HG03139 (cell line): ENCODE data around the gene GRWD1.

ENCODE experiments used
- ATAC-seq: cut with Tn5 transposase; IDR thresholded peaks from one replicate; pipeline ENCODE4 v1.9.1; 2021; ENCODE audit not compliant: unreplicated experiment

The GRWD1 gene

DNA sequence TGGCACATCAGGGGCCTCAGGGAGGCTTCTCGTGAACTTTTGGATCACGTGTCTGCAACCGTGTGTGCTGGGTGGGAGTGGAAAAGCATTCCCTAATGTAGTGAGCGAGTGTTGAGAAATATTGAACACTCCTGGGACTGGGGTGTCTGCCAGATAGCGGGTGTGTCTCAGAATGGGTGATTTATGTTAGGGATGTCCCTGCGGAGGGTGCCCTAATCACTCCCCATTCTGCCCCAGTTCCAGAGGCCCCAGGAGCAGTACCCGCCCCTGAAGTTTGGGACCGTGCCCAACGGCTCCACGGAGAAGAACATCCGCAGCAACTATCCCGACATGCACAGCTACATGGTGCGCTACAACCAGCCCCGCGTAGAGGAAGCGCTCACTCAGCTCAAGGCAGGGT lies 24.2 kb upstream of the GRWD1 start:
- no peak for ATAC-seq

DNA sequence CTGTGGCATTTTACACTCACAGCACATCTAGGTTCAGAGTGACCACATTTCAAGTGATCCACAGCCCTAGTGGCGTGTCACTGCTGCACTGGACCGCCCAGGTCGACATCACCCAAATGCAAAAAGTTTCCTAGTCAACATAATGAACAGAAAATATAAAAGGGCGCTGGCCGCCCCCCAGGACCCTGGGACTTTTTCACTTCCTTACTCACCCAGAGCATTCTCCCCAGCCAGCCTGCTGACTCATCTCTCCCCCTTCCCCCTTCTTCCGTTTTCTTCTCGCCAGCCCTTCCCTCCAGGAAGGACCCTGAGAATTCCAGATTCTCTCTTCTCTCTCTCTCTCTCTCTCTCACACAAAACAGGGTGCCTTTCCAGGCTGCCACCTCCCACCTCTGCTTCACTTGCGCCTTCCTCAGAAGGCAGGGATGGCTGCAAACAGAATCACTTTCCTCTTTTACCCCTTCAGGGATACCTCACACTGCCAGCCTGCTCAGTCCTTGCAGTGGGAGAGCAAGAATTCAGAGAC lies 21.0 kb upstream of the GRWD1 start:
- ATAC-seq, result no peak

DNA sequence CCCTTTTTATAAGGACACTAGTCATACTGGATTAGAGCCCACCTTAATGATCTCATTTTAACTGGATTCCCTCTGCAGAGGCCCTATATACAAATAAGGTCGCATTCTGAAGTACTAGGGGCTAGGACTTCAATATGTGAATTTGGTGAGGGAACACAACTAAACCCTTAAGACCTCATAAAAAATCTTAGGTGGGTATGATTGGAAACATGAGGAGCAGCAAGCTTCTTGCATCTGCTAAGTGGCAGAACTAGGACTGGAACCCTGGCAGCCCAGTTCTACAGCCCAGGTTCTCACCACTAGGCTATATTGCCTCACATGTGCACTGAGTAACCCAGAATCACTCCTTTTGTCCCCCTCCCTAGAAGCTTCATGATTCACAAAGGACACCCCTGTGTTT lies 17.1 kb upstream of the GRWD1 start:
- no peak for ATAC-seq

GRCh38 chr19:48433337-48433736 lies 12.4 kb upstream of the GRWD1 start:
- no peak for ATAC-seq

GRCh38 chr19:48436586-48436985 lies 9.2 kb upstream of the GRWD1 start:
- no peak for ATAC-seq

- ATAC-seq, result no peak
These were observed 4.3 kb upstream of the GRWD1 start for GRCh38 chr19:48441360-48442050.

DNA sequence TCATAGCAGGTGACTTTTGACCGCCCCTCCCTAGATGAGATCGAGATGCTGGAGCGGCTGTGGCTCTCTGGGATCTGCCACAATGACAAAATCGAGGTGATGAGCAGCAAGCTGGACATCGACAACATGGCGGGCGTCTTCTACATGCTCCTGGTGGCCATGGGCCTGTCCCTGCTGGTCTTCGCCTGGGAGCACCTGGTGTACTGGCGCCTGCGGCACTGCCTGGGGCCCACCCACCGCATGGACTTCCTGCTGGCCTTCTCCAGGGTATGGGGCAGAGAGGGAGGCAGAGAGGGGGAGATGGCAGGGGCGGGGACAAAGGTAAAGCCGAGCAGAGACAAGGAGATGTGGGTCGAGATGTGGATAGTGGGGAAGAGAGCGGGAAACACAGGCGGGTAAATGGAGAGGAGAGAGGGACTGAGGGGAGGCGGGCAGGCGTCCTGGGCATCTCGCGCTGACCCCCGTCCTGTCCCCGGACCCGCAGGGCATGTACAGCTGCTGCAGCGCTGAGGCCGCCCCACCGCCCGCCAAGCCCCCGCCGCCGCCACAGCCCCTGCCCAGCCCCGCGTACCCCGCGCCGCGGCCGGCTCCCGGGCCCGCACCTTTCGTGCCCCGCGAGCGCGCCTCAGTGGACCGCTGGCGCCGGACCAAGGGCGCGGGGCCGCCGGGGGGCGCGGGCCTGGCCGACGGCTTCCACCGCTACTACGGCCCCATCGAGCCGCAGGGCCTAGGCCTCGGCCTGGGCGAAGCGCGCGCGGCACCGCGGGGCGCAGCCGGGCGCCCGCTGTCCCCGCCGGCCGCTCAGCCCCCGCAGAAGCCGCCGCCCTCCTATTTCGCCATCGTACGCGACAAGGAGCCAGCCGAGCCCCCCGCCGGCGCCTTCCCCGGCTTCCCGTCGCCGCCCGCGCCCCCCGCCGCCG lies 3.4 kb upstream of the GRWD1 start:
- no peak for ATAC-seq

DNA sequence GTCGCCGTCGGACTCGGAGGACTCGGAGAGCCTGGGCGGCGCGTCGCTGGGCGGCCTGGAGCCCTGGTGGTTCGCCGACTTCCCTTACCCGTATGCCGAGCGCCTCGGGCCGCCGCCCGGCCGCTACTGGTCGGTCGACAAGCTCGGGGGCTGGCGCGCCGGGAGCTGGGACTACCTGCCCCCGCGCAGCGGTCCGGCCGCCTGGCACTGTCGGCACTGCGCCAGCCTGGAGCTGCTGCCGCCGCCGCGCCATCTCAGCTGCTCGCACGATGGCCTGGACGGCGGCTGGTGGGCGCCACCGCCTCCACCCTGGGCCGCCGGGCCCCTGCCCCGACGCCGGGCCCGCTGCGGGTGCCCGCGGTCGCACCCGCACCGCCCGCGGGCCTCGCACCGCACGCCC lies 2.5 kb upstream of the GRWD1 start:
- no peak for ATAC-seq

- no peak for ATAC-seq
These were observed 2.1 kb upstream of the GRWD1 start for GRCh38 chr19:48443731-48444128.

DNA sequence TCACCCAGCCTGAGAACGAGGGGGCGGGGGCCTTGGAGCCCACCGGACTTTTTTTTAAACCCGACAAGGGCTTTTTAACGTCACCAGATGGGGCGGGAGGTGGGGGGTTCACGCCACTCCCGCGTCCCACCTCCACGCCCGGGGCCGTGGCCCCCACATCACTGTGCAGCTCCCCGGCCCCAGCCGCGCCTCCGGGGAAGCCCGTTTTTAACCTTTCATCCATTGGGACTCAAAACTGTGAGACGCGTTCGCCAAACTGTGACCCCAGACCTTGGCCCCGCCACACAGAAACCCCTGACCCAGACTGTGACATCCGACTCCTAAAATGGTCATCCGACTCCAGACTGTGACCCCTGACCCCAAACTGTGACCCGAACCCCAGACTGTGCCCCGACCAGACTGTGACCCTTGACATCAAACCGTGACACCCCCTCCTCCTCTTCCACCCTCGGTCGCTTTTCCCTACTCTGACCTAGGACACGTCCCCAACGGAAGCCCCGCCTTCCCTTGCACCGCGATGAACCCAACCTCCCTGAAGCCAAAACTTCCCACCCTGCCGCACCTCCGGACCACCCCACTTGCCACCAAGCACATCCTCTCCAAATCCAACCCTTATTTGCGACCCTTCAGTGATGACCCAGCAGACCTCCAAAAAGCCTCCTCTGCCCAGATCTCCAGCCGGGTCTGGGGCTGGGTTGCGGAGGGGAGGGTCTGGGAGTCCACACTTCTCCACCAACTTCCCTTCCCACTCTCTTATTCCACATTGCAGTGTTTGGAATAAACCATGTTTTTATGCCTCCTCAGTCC lies 1.5 kb upstream of the GRWD1 start:
- no peak for ATAC-seq

GRCh38 chr19:48444936-48445200 lies 915 bp upstream of the GRWD1 start:
- ATAC-seq, result no peak

GRCh38 chr19:48445256-48445605 lies 552 bp upstream of the GRWD1 start:
- peak; percentile 14 for ATAC-seq

DNA sequence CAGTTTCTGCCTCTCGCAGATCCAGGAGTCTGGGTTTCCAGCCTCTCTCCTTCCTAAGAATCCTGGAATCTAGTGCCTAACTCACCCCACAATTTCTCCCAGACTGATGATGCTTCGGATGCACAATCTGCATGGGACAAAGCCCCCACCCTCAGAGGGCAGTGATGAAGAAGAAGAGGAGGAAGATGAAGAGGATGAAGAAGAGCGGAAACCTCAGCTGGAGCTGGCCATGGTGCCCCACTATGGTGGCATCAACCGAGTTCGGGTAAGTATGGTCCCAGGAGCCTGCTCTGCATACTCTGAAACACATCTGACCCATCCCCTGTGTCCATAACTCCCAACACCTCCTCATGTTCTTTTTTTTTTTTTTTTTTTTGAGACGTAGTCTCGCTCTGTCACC lies 796 bp downstream of the GRWD1 start:
- no peak for ATAC-seq

- ATAC-seq, result no peak
These were observed 2.8 kb downstream of the GRWD1 start for GRCh38 chr19:48448563-48448962.

- no peak for ATAC-seq
These were observed 4.7 kb downstream of the GRWD1 start for GRCh38 chr19:48450441-48450840.

GRCh38 chr19:48450863-48451262 lies 5.1 kb downstream of the GRWD1 start:
- no peak for ATAC-seq

DNA sequence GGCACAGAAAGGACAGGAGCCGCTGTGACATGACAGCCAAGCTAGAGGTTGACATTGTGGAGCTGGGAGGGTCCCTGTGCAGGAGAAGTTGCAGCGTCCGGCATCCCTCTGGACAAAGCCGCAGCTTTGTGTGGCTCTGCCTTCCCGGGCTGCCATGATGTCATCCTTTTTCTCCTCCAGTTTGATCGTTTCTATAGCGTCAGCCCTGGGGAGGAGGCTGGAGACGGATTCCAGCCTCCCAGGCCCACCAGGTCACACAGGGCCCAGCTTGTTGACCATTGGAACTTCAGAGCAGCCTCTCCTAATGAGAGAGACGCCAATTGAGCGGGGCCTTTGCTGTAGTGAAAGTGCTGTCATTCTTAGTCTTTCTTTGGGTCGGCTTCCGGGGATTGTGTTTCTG lies 5.8 kb downstream of the GRWD1 start:
- no peak for ATAC-seq

- ATAC-seq, result no peak
These were observed 6.8 kb downstream of the GRWD1 start for GRCh38 chr19:48452289-48453190.

DNA sequence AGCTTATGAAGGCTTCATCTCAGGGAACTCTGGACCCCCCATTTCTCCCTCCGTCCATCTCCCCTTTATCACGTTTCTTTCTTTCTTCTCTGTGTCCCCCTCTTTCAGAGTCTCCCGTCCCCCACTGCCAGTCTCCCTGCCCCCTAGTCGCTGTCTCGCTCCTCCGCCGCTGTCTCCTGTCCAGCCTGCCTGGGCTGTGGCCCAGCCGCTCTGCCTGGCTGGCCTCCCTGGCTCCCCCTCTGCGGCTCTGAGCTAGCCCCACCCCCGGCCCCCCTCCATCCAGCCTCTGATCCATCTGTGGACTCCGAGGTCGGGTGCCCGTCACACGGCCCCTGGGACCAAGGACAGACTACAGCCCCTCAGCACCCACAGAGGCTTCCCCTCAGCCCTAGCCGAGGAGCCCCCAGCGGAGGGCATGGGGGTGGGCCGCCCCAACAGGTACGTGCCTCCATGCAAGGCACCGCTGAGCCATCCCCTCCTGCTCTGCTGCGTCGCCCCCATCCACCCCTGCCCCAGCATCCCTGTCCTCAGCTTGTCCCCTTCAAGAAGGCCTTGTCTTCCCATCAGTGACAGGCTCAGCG lies 8.5 kb downstream of the GRWD1 start:
- no peak for ATAC-seq

GRCh38 chr19:48455171-48455907 lies 9.6 kb downstream of the GRWD1 start, which contains the start of gene KCNJ14:
TSS of gene KCNJ14 (plus strand) at chr19:48455574. CDS start at chr19:48461725, 6,151 bp downstream.
- ATAC-seq, result no peak
